CD4-positive, alpha-beta T cell treated with Interleukin-10 for 1 hour (primary cell): ENCODE results near the gene CA5A.
"Not testable (repeated sequence)": the region's sequence is repeated elsewhere in the genome, so short reads cannot be mapped to it uniquely, and the experiment has no call there.

Source experiments
- DNase-seq: peaks from one replicate; pipeline ENCODE4 v3.0.0-alpha.2; 2020

The CA5A gene

DNA sequence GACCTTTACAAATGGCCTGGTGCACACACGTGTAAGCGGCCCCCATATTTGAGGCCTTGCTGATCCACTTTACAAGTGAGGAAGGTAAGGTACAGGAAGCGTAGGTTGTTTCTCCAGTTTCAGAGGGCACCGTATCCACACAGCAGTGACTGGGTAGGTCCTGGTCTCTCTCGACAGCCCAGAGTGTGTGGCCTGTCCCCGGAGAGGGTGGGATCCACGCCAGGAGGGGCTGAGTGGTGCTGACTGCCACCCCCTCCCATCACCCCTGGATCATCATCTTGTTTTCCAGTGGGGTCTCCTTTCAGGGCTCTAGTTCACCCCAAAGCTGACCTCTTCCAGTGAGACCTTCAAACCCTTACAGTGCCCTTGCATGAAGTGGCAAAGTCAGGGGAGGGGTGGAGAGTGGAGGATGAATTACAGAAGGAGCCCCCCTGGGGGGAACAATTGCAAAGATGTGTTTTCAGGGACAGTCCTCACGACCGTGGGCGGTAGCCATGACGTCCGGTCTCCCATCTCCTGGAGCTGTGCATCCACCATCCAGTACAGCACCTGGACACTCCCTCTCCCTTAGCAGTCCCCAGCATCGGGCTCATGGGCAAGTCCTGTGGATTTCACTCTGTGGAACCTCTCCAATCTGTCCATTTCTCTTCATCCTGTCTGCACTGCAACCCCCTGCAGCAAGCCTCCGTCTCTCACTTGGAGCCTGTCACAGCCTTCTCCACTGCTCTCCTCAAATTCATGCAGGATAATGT lies 10.4 kb upstream of the CA5A start:
- DNase-seq = no peak

DNA sequence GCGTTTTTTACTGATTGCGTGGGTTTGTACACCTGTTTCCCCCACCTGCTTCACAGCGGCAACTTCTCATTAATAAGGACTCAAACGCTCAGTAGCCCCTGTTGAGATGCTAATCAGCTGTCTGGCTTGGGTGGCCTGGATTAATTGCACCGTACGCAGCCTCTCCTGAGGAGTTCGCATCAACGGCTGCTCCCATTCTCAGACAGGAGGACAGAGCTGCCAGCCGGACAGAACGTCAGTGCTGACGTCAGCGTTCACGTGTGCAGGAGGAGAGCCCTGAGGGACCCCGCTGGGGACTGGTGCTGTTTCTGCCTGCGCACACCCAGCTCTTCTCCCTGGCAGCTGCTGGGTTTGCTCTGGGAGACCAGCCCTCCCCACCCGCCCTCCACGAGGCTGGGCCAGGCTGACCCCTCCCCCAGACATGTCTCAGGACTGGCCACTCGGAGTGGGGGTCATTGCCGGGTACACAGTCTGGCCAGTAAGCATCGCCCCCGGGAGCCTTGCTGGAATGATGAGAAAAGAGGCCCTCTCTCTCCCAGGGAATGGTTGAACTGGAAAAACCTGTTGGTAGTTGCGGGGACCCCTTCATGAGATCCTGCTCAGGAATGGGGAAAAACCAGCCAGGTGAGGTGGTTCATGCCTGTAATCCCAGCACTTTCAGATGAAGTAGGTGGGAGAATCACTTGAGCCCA lies 9.2 kb upstream of the CA5A start:
- DNase-seq = no peak

DNA sequence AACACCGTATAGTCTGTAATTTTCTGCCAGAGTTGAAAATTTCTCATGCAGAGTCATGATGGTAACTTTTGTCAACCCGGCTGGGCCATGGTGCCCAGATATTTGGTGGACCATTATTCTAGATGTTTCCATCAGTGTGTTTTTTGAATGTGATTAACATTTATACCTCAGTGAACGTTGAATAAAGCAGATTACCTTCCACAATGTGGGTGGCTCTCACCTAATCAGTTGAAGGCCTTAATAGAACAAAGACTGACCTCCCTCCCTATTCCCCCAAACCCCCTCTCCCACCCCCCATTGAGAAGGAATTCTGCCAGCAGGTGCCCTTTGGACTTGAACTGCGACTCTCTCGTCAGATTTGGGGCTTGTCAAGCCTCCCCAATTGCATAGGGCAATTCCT lies 6.4 kb upstream of the CA5A start:
- DNase-seq = no peak

DNA sequence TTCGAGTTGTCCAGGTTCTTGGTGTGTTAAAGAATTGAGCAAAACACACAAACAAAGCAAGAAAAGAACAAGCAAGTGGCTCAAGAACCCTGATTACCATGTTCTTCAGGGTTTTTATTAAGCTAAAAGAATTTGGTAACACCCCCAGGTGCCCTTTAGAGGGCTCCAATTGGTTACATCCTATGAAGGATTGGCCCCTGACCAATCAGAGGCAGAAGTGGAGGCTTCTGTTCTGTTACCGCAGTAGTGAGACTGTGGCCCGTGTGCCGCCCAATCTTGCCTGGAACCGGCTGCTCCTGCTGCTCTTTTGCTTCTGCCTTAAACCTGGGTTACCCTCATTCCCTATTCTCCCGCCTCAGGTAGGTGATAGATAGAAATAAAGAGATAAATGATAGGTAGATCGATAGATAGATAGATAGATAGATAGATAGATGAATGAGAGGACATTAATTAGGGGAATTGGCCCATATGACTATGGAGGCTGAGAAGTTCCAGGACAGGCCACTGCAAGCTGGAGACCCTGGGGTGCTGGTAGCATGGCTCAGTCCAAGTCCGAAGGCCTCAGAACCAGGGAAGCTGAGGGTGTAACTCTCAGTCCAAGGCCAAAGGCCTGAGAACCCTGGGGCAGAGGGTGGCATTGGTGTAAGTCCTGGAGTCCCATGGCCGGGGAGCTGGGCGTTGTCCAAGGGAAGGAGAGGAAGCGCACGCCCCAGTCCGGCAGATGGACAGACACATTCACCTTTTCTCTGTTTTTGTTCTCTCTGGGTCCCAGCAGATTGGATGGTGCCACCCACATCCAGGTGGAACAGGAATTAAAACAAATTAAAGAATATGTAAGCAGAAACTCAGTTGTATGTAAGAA lies 3.5 kb upstream of the CA5A start:
- DNase-seq = no peak

DNA sequence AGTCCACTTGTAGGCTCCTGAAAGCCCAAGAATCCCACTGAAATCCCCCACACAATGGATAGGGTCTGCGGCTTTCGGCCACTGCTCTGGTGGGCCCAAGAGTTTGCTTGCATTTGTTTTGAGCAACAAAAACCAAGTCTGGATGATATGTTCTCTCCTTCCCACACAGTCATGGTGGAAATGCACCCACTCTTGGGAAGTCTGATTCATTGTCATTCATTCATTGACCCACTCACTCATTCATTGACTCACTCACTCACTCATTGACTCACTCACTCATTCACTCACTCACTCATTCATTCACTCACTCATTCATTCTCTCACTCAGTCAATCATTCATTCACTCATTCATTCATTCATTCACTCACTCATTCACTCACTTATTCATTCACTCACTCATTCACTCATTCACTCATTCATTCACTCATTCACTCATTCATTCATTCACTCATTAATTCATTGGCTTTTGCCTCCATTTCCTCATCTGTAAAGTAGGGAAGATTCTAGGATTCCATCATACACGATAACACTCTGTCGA lies 2.2 kb upstream of the CA5A start:
- DNase-seq = no peak

DNA sequence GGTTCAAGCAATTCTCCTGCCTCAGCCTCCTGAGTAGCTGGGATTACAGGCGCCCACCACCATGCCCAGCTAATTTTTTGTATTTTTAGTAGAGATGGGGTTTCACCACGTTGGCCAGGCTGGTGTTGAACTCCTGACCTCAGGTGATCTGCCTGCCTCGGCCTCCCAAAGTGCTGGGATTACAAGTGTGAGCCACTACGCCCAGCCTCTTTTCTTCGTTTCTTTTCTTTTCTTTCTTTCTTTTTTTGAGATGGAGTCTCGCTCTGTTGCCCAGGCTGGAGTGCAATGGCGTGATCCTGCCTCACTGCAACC lies 858 bp upstream of the CA5A start:
- DNase-seq = not testable (repeated sequence)

DNA sequence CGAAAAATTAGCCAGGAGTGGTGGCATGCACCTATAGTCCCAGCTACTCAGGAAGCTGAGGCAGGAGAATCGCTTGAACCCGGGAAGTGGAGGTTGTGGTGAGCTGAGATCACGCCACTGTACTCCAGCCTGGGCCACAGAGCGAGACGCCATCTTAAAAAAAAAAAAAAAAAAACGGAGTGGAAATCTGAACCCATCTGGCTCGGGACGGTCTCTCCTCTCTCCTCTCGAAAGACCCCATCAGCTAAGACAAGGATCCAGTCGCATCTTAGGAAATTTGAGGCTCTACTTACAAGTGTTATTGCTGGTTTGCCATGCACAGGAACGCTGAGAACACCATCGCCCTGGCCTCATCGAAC lies 334 bp downstream of the CA5A start:
- DNase-seq = not testable (repeated sequence)

DNA sequence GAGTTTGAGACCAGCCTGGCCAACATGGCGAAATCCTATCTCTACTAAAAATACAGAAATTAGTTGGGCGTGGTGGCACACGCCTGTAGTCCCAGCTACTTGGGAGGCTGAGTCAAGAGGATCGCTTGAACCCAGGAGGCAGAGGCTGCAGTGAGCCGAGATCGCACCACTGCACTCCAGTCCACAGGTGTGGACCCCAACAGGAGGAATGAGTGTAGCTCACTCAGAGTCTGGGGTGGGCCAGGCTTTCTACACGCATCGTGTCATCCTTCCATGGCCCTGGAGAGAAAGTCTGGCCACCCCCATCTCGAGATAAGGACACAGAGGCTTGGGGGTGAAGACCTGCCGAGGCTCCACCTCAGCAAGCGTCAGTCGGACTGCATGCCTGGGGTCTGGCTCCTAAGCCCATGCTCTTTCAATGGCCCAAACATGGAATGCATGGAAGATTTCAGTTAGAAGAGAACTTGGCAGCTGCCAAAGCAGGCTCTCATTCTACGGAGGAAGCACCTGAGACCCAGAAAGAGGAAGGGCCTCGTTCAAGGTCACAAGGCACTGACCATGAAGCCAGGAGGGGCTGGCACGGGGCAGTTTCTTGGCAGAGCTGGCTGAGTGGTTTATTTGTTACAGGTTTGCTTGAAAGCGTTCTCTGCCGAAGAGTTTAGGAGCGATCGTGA lies 1.4 kb downstream of the CA5A start:
- DNase-seq = not testable (repeated sequence)

DNA sequence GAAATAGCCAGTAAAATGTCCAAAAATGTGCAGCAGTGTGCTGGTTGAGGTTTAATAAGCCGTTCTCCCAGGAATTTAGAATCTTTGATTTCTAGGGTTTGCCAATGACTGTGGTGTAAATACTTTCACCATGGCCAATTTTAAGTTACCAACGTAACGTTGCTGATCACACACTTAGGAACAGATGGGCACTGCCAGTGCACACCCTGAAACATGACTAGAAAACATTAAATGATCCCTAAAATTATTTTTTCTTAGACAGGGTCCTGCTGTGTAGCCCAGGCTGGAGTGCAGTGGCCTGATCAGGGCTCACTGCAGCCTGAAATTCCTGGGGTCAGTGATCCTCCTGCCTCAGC lies 3.2 kb downstream of the CA5A start:
- no peak for DNase-seq

DNA sequence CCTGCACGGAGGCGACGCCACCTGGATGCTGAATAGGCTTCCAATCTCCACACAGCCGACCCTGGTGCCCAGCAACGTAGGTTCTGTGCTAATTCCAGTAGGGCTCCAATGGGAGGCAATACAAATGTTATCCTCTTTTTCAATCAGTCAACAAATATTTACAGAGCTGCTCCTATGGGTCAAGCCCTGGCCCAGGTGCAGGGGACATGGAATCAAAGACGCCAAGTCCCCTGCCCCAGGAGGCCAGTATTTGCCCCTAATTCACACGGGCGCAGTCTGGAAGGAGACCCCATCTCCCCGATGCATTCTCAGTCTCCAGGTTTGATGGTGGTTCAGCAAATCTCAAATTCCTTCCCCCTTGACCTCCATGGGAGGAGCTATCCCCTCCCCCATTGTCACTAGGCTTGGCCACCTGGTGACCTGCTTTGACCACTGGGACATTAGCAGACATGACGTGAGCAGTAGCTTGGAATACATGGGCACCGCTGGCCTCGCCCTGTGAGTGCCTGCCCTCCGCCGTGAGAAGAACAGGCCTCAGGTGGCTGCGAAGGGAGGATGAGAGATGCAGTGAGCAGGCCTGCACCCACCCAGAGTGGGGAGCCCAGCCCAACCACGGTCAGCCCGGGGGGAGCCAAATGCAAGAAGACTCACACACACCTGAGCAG lies 3.7 kb downstream of the CA5A start:
- not testable (repeated sequence) for DNase-seq

DNA sequence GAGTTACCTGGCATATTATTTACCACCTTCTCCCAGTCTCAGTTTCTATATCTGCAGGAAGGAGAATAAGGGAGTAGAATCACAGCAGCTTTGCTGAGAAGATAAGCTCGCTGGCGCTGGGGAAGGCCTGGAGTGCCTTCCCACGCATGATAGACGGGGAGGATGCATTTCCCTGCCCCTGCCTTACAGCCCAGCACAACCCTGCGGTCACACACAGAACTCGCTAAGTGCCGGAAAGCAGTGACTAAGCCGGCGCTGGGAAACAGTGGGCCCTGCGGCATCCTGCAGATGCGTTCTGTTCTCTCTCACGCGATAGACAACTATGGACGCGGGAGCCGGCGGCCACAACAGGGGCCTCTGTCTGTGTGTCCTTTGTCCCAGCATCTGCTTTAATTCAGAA lies 4.8 kb downstream of the CA5A start:
- DNase-seq = no peak

DNA sequence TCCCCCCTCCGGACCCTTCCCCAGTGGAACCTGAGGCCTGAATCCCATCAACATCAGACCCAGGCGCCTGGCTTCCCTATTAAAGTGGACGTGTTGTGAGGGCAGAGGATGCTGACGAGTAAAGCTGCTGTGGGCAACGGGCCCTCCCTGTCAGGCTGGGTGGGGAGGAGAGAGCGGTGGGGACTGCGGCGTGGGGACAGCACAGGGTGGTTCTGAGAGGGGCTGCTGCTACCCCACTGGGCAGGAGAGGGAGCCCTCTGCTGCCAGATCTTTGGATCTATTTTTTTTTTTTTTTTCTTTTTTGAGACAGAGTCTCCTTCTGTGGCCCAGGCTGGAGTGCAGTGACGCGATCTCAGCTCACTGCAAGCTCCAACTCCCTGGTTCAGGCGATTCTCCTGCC lies 5.9 kb downstream of the CA5A start:
- DNase-seq = no peak

DNA sequence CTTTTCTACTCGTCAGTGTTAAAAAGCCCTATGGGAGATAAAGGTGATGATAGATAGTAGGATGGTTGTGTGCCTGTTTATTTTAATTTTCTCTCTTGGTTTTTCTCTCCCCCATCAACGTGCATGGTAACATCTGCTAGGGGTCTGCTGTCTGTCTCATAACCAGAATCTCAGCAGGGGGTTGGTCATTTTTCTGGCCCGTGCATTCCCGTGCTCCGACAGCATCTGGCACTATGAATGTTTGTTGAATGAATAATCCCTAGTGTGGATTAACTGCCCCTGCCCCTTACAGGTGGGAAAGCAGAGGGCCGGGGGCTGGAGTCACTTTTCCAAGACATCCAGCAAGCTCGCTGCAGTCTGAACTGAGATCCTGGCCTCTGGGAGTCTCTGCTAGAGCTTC lies 6.3 kb downstream of the CA5A start:
- no peak for DNase-seq

DNA sequence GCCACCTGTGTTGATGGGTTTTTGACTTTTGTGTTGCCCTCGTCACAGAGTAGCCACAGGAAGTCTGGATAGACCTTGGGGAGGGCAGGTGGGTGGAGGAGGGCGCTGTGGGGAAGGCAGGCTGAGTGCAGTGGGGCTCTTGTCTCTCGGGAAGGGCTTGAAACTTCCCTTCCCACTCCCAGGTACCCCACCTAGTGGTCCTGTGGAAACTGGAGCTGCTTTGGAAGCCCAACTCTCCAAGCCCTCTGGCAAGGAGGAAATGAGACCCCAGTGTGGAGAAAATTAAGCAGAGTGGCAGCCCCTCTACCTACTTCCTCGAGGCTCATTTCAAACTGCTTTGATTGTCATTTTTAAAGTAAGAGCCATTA lies 9.2 kb downstream of the CA5A start:
- no peak for DNase-seq

DNA sequence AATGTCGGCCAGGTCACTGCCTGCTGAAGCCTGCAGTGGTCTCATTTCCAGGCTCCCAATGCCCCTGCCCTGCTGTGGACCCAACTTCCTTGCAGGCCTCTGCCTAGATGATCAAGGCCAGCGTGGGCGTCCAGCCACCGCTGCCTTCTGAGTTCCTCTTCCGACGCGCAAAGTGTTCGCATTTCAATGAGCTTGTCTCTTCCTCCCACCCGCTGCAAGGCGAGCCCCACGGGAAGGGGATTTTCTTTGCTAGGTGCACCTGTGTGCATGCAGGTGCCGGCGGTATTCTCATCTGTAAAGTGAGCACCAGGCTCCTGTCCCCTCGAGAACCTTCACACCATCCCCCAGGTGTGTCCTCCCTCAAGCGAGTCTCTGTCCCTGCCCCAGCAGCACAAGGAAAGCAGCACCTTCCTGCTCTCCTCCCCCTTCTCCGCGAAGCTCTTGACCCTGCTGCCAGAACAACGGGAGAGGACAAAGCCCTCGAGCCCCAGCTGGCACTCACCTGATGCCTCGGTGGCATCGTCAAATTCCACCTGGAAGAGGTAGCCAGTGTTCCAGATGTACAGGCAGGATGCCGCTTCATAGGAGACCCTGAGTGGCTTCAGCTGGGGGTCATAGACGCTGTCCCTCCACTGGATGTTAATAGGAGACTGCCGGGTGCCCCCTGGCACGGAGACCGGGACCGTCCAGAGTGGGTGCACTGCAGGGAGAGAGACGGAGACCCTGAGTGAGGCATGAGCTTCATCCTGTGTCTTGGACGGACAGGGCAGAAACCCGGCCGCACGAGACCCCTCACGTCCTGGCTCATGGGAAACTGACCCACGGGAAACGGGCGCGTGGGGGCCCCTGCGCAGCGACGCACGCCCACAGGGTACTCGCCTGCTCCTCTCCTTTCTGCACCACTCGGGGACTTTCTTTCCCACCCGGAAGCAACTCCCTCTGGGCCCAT lies 9.8 kb downstream of the CA5A start:
- no peak for DNase-seq

DNA sequence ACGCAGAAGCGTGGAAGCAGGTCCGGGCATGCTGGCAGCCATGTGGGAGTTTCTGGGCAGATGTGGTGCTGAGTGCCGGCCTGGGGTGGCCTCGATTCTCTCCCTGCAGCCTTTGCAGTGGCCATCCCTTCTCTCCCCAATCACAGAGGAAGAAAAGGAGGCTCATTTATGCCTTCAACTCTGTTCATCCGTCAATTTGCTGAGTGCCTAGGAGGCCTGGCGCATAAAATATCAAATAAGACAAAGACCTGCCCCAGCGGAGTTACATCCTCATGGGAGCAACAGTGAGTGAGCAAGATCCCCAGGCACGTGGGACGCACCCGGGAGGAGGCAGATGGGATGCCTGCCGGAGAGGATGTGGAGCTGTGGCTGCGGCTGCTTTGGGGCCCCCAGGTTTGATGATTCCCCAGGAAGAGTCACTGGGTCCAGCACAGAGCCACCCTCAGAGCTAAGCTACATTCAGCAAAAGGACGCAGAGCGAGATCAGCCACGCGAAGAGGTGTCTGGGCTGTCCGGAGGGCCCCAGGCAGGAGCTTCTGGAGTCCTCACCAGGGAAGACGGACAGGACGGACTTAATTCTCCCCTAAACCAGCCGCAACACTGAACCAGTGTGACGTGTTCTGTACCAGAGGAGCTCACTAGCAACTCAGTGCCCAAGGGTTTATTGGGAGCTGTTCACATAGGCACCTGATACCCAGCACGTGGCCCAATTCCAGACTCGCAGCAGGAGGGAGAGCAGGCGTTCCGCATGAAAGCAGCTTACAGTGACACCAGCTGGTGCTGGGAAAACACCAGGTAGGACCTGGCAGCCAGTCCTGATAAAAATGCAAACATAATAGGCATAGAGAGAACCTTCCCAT lies 11.3 kb downstream of the CA5A start:
- DNase-seq = no peak

DNA sequence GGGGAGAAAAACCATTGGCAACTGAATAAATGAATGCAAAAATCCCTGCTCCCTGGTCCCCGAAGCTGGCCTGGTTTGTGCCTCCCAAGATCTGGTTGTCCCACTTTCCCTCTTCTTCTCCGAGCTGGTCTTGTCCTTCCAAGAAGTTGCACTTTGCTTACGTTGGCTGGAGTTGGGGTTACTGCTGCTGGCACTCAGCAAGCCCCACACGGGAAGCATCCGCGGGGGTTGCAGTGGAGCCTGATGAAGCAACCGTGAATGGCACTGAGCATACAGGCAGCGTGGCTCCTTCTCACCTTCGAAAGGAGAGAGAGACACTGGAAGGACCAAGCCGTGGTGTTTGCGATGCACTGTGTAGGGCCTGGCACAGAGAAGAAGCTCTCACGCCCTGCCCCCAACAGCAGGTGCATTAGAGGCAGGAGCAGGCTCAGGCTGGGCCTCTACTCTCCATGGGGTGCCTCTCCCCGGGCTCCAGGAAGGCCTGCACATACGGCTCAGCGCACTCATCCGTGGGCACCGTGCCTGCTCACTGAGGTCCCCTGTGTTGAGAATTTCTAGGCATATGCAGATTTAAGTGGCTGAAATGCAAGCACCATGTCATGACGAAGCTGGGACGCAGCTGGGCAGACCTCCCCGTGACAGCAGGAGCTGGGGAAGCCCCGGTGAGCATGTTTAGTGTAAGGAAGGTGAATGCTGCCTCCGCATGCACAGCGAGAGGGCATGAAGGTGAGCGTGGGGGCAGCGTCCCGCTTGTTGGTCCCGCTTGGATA lies 12.1 kb downstream of the CA5A start:
- DNase-seq = no peak

DNA sequence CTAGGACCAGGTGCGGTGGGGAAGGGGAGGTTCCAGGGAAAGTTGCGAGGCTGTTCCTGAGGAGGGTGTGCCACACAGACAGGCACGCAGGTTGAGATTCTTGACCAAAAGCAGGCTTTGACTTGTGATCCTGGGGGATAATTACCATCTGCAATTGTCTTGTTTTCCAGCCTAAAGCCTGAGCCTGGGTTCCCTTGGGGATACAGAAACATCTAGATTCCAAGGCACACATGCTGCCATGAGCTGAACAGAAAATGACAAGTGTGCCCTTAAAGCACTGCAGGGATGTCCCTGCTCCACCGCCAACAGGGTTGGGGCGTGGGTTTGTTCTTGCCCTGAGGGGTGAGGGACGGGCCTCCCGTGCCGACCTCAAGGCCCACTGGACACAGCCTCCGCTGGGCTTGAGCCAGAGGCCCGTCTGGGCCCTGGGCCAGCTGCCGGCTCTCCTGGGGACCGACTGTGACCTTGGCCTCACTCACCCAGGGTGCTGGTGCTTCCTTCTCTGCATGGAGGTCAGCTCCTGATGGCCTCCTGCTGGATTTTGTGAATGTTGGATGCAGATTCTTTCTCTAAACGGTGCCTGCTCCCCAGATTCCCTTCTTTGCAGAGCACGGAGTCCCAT lies 14.0 kb downstream of the CA5A start:
- no peak for DNase-seq

DNA sequence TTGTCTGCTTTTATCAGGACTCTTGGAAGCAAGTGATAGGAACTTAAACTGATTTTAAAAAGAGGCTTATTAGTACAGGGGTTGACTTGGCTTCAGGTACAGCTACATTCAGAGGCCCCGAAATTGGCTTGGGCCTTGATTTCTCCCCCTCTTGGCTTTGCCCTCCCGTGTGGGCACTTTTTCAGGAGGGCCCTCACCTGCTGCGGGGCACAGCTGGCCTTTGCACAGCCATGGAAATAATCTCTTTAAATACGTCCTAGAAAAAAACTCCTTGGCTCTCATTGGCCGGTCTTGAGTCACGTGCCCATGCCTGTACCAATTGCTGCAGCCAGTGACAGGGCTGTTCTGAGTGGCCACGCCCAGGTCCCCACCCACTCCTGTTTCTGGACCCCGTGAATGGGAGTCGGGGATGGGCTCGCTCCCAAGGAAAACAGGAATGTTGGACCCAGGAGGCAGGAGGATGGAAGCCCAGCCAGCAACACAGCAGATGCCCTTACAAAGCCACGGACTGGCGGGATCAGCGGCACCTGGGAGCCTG lies 15.0 kb downstream of the CA5A start:
- no peak for DNase-seq
